ENCODE measurements around the gene RHOH. TPM values are rescaled to one million over a fixed set of nuclear protein-coding genes. Genes with fewer than 3 reads are reported as not detected.

The RHOH gene
- total RNA-seq, 1 donor from 2014 or later, result not detected

DNA sequence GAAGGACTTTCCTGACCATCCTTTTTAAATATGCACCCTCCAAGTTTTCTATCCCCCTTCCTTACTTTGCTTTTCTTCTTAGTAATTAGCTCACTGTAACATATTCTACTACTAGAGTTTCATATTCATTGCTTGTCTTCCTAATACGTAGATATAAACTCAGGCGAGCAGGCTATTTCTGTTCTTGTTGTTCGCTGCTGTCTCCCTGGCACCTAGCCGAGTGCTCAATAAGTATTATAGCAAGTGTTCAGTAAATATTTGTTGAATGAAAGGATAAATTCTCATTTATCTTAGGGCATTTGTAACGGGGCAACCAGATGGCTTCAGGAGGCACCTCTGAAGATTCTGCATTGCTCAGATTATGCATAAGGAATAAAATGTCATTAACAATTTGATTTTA lies 6.8 kb upstream of the RHOH start:
- Histone ChIP-seq H4K20me1 (ENCODE audit: insufficient read depth, low read length) (no peaks in the 10 kb centered on the region), H3K79me2 (ENCODE audit: insufficient read depth, low read length) (no peaks in the 10 kb centered on the region), H3K27me3 (ENCODE audit: insufficient read depth, low read length) (no peaks in the 10 kb centered on the region), H3K4me1 (ENCODE audit: insufficient read depth, low read length) (no peaks in the 10 kb centered on the region), H2AFZ (ENCODE audit: low read depth, low read length) (no peak overlapping the region), H3K27ac (ENCODE audit: low read depth, low read length) (no peak overlapping the region), H3K9me3 (ENCODE audit: insufficient read depth, low read depth, low read length) (no peaks in the 10 kb centered on the region), H3K9ac (ENCODE audit: low read length) (no peak overlapping the region), H3K4me2 (ENCODE audit: low read length) (no peak overlapping the region), H3K36me3 (ENCODE audit: insufficient read depth, low read length) (no peaks in the 10 kb centered on the region), H3K4me3 (ENCODE audit: insufficient read depth, low read depth, low read length) (no peak overlapping the region)
- TF ChIP-seq, protein P1, sequence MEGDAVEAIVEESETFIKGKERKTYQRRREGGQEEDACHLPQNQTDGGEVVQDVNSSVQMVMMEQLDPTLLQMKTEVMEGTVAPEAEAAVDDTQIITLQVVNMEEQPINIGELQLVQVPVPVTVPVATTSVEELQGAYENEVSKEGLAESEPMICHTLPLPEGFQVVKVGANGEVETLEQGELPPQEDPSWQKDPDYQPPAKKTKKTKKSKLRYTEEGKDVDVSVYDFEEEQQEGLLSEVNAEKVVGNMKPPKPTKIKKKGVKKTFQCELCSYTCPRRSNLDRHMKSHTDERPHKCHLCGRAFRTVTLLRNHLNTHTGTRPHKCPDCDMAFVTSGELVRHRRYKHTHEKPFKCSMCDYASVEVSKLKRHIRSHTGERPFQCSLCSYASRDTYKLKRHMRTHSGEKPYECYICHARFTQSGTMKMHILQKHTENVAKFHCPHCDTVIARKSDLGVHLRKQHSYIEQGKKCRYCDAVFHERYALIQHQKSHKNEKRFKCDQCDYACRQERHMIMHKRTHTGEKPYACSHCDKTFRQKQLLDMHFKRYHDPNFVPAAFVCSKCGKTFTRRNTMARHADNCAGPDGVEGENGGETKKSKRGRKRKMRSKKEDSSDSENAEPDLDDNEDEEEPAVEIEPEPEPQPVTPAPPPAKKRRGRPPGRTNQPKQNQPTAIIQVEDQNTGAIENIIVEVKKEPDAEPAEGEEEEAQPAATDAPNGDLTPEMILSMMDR (IDR thresholded peaks at IDR 0.05; ENCODE audit: insufficient read depth, low read depth, low read length), result no peak
- no peak for TF ChIP-seq EZH2 (IDR thresholded peaks at IDR 0.05; ENCODE audit: insufficient read depth, low read length)
- DNase-seq (ENCODE audit: low read depth), result no peak
- Mint-ChIP-seq H3K9me3 (ENCODE audit: unreplicated experiment) (no peaks in the 10 kb centered on the region), H3K27me3 (ENCODE audit: low read depth, unreplicated experiment) (peaks cover 5% of the 10 kb centered on the region), H3K4me1 (ENCODE audit: low read depth, unreplicated experiment) (peaks cover 7% of the 10 kb centered on the region), H3K4me3 (ENCODE audit: unreplicated experiment) (no peak overlapping the region), H3K36me3 (ENCODE audit: low read depth, unreplicated experiment) (no peaks in the 10 kb centered on the region), H3K27ac (ENCODE audit: unreplicated experiment) (no peak overlapping the region)
- no peak for FAIRE-seq

DNA sequence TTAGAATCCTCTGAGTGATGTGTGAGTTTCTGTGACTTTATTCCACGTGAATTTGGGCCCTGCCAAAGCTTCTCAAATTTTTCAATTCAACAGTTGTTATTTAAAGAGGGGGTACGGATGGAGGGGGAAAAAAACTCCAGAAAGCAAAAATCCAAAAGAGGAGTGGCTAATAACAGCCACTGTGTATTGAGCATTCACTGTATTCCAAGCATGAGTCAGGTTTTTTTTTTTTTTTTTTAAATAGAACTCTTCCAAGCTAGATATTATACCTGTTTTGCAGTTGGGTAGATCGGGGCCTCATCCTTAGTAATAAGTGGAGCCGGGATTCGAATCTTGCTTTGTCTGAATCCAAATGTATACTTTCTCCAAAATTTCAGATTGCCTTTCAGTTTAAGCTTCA lies 6.4 kb upstream of the RHOH start:
- DNase-seq (ENCODE audit: low read depth), result no peak
- no peak overlapping the region for H3K4me3 Mint-ChIP-seq (ENCODE audit: unreplicated experiment)
- no peaks in the 10 kb centered on the region for H3K9me3 Mint-ChIP-seq (ENCODE audit: unreplicated experiment)
- H3K27ac Mint-ChIP-seq (ENCODE audit: unreplicated experiment), result no peak overlapping the region
- Histone ChIP-seq H2AFZ (ENCODE audit: low read depth, low read length) (no peak overlapping the region), H3K27me3 (ENCODE audit: insufficient read depth, low read length) (no peaks in the 10 kb centered on the region), H3K27ac (ENCODE audit: low read depth, low read length) (no peak overlapping the region), H3K4me1 (ENCODE audit: insufficient read depth, low read length) (no peaks in the 10 kb centered on the region), H3K36me3 (ENCODE audit: insufficient read depth, low read length) (no peaks in the 10 kb centered on the region), H3K4me3 (ENCODE audit: insufficient read depth, low read depth, low read length) (no peak overlapping the region), H4K20me1 (ENCODE audit: insufficient read depth, low read length) (no peaks in the 10 kb centered on the region), H3K79me2 (ENCODE audit: insufficient read depth, low read length) (no peaks in the 10 kb centered on the region), H3K9ac (ENCODE audit: low read length) (no peak overlapping the region), H3K4me2 (ENCODE audit: low read length) (no peak overlapping the region), H3K9me3 (ENCODE audit: insufficient read depth, low read depth, low read length) (no peaks in the 10 kb centered on the region)
- TF ChIP-seq, protein P1 (IDR thresholded peaks at IDR 0.05; ENCODE audit: insufficient read depth, low read depth, low read length), result no peak
- no peak for TF ChIP-seq EZH2 (IDR thresholded peaks at IDR 0.05; ENCODE audit: insufficient read depth, low read length)
- peaks cover 7% of the 10 kb centered on the region for H3K4me1 Mint-ChIP-seq (ENCODE audit: low read depth, unreplicated experiment)
- FAIRE-seq, result no peak
- H3K36me3 Mint-ChIP-seq (ENCODE audit: low read depth, unreplicated experiment), result no peaks in the 10 kb centered on the region
- H3K27me3 Mint-ChIP-seq (ENCODE audit: low read depth, unreplicated experiment), result peaks cover 5% of the 10 kb centered on the region

DNA sequence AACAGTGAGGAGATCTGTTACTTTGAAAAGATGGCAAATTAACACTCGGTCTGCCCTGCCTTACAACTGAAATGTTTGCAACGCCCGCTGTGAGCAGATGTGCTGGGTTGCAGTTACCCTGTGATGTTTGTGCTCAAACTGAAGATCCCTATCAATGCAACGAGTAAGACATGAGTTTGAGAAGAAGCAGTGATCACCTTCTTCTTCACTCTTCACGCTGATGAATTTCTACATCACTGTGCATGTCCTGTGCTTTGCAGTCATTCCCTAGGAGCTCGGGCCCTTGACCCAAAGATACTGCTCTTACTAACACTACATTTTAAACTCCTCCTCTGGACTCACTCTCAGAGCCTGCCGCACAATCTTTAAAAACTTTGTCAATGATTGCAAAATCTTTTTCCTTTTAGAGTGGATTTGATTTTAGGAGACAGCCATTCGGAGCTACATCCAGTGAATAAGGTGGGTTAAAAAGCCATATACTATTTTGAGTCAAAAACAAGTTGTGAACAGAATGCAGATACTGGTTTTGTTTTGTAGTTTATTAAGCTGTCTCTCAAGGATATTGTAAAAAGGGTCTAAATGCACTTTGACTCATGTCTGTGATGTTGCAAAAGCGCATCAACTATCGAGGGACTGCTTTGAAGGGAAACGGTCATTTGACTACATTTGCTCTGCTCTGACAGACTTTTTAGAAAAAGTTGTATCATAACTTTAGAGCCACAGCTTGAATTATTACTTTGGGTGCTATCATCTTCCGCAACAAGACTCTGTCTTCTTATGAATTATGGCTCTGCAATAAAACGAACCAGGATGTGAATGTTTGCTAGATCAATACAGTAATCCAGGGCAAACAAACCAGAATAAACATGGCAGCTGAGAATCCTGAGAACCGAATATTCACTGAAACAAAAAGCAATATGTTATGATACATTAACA lies 5.7 kb upstream of the RHOH start:
- Mint-ChIP-seq H3K4me3 (ENCODE audit: unreplicated experiment) (no peak overlapping the region), H3K9me3 (ENCODE audit: unreplicated experiment) (no peaks in the 10 kb centered on the region), H3K4me1 (ENCODE audit: low read depth, unreplicated experiment) (peaks cover 3% of the 10 kb centered on the region), H3K27me3 (ENCODE audit: low read depth, unreplicated experiment) (peaks cover 5% of the 10 kb centered on the region), H3K27ac (ENCODE audit: unreplicated experiment) (no peak overlapping the region), H3K36me3 (ENCODE audit: low read depth, unreplicated experiment) (no peaks in the 10 kb centered on the region)
- Histone ChIP-seq H2AFZ (ENCODE audit: low read depth, low read length) (no peak overlapping the region), H4K20me1 (ENCODE audit: insufficient read depth, low read length) (no peaks in the 10 kb centered on the region), H3K9ac (ENCODE audit: low read length) (no peak overlapping the region), H3K4me2 (ENCODE audit: low read length) (no peak overlapping the region), H3K9me3 (ENCODE audit: insufficient read depth, low read depth, low read length) (no peaks in the 10 kb centered on the region), H3K4me1 (ENCODE audit: insufficient read depth, low read length) (no peaks in the 10 kb centered on the region), H3K27ac (ENCODE audit: low read depth, low read length) (no peak overlapping the region), H3K36me3 (ENCODE audit: insufficient read depth, low read length) (no peaks in the 10 kb centered on the region), H3K4me3 (ENCODE audit: insufficient read depth, low read depth, low read length) (no peak overlapping the region), H3K79me2 (ENCODE audit: insufficient read depth, low read length) (no peaks in the 10 kb centered on the region), H3K27me3 (ENCODE audit: insufficient read depth, low read length) (no peaks in the 10 kb centered on the region)
- DNase-seq (ENCODE audit: low read depth) (no peak), FAIRE-seq (no peak)
- TF ChIP-seq EZH2 (IDR thresholded peaks at IDR 0.05; ENCODE audit: insufficient read depth, low read length), result no peak
- TF ChIP-seq, protein P1 (IDR thresholded peaks at IDR 0.05; ENCODE audit: insufficient read depth, low read depth, low read length), result no peak

Measured in astrocyte (in vitro differentiated cells and primary cell).